Glutamatergic neuron (in vitro differentiated cells): ENCODE data around the gene UMAD1. TPM values are rescaled to one million over a fixed set of nuclear protein-coding genes. Genes with fewer than 3 reads are reported as not detected.

Experiments used
- DNase-seq: peaks from one replicate; pipeline ENCODE4 v3.0.0; 2022
- H3K27ac Mint-ChIP-seq: one replicate; pipeline ENCODE4 v1.8.0; 2020; ENCODE audit warnings: mild to moderate bottlenecking, mixed read lengths, inconsistent platforms; ENCODE audit not compliant: unreplicated experiment
- H3K27me3 Mint-ChIP-seq: one replicate; pipeline ENCODE4 v1.8.0; 2020; ENCODE audit warnings: mild to moderate bottlenecking, moderate library complexity, mixed read lengths, inconsistent platforms; ENCODE audit not compliant: unreplicated experiment
- H3K36me3 Mint-ChIP-seq: one replicate; pipeline ENCODE4 v1.8.0; 2020; ENCODE audit warnings: mild to moderate bottlenecking, mixed read lengths, inconsistent platforms; ENCODE audit not compliant: unreplicated experiment
- H3K4me1 Mint-ChIP-seq: one replicate; pipeline ENCODE4 v1.8.0; 2020; ENCODE audit warnings: mild to moderate bottlenecking, low read depth, mixed read lengths, inconsistent platforms; ENCODE audit not compliant: unreplicated experiment
- H3K4me3 Mint-ChIP-seq: one replicate; pipeline ENCODE4 v1.8.0; 2020; ENCODE audit warnings: mild to moderate bottlenecking, mixed read lengths, inconsistent platforms; ENCODE audit not compliant: unreplicated experiment
- H3K9me3 Mint-ChIP-seq: one replicate; pipeline ENCODE4 v1.8.0; 2020; ENCODE audit warnings: mild to moderate bottlenecking, moderate library complexity, mixed read lengths, inconsistent platforms; ENCODE audit not compliant: unreplicated experiment
- CTCF ChIP-seq: fragments of 200-600 bp; sonication (generic); IDR thresholded peaks from one replicate; pipeline ENCODE4 v1.5.0; 2021; ENCODE audit not compliant: partially characterized antibody, unreplicated experiment
- total RNA-seq: library from RNA; stranded (reverse); fragmentation: NEBNext Ultra II Directional; extraction: Animal tissue kit (Norgen Biotek cat#: 25700); gene quantifications from one replicate; pipeline ENCODE4 v1.2.1, GENCODE V29; 2021; ENCODE audit not compliant: unreplicated experiment

Gene UMAD1
- total RNA-seq, 1 donor from 2014 or later, result 5.2 TPM

GRCh38 chr7:7851381-7851780 lies 210.8 kb downstream of the UMAD1 start:
- no peaks in the 10 kb centered on the region for H3K4me1 Mint-ChIP-seq
- H3K9me3 Mint-ChIP-seq, result peaks cover 13% of the 10 kb centered on the region
- peaks cover 23% of the 10 kb centered on the region for H3K36me3 Mint-ChIP-seq
- no peak for TF ChIP-seq CTCF
- no peak overlapping the region for H3K27ac Mint-ChIP-seq
- DNase-seq, result no peak
- no peaks in the 10 kb centered on the region for H3K27me3 Mint-ChIP-seq
- H3K4me3 Mint-ChIP-seq, result no peak overlapping the region

GRCh38 chr7:7851991-7852390 lies 211.4 kb downstream of the UMAD1 start:
- peaks cover 2% of the 10 kb centered on the region for H3K4me1 Mint-ChIP-seq
- peaks cover 23% of the 10 kb centered on the region for H3K36me3 Mint-ChIP-seq
- H3K27me3 Mint-ChIP-seq, result no peaks in the 10 kb centered on the region
- no peak overlapping the region for H3K4me3 Mint-ChIP-seq
- peaks cover 15% of the 10 kb centered on the region for H3K9me3 Mint-ChIP-seq
- H3K27ac Mint-ChIP-seq, result no peak overlapping the region
- DNase-seq, result no peak
- no peak for TF ChIP-seq CTCF

- H3K9me3 Mint-ChIP-seq, result peaks cover 18% of the 10 kb centered on the region
- no peak for TF ChIP-seq CTCF
- H3K27ac Mint-ChIP-seq, result peak overlapping the region; percentile 86
- no peak overlapping the region for H3K4me3 Mint-ChIP-seq
- DNase-seq, result peak; percentile 18
- peaks cover 16% of the 10 kb centered on the region for H3K4me1 Mint-ChIP-seq
- H3K36me3 Mint-ChIP-seq, result peaks cover 23% of the 10 kb centered on the region
- no peaks in the 10 kb centered on the region for H3K27me3 Mint-ChIP-seq
Observed at GRCh38 chr7:7857143-7857583, 216.6 kb downstream of the UMAD1 start.

- Mint-ChIP-seq H3K27ac (no peak overlapping the region), H3K4me1 (peaks cover 16% of the 10 kb centered on the region)
Observed at GRCh38 chr7:7858559-7858958, 218.0 kb downstream of the UMAD1 start.

GRCh38 chr7:7859411-7859810 lies 218.9 kb downstream of the UMAD1 start:
- Mint-ChIP-seq H3K9me3 (peaks cover 14% of the 10 kb centered on the region), H3K4me3 (no peak overlapping the region), H3K4me1 (peaks cover 16% of the 10 kb centered on the region), H3K36me3 (peaks cover 13% of the 10 kb centered on the region), H3K27me3 (no peaks in the 10 kb centered on the region), H3K27ac (no peak overlapping the region)
- TF ChIP-seq CTCF, result no peak
- no peak for DNase-seq

More at GRCh38 chr7:7858559-7858958, 218.0 kb downstream of the UMAD1 start:
- no peak for DNase-seq
- peaks cover 18% of the 10 kb centered on the region for H3K9me3 Mint-ChIP-seq
- no peak for TF ChIP-seq CTCF
- no peaks in the 10 kb centered on the region for H3K27me3 Mint-ChIP-seq
- peaks cover 15% of the 10 kb centered on the region for H3K36me3 Mint-ChIP-seq
- no peak overlapping the region for H3K4me3 Mint-ChIP-seq
